ENCODE results near the gene CREB3.

The CREB3 gene

GRCh38 chr9:35759795-35760194, 27.3 kb downstream of the CREB3 start:
- peaks cover 65% of the 10 kb centered on the region for H3K79me2 ChIP-seq (ENCODE audit: low read length)

GRCh38 chr9:35760651-35761050, 28.2 kb downstream of the CREB3 start:
- TF ChIP-seq EZH2 (optimal IDR thresholded peaks at IDR 0.05; ENCODE audit: low read depth, low read length) (no peak), EZH2phosphoT487 (IDR thresholded peaks at IDR 0.05; ENCODE audit: low read length) (no peak), CTCF (IDR thresholded peaks at IDR 0.05; ENCODE audit: low read length) (no peak)
- H3K9me3 ChIP-seq (replicated peaks; ENCODE audit: insufficient read depth, low read length), result no peaks in the 10 kb centered on the region
- no peak overlapping the region for H3K4me2 ChIP-seq (ENCODE audit: low read depth, low read length)
- H3K9ac ChIP-seq (ENCODE audit: low read length), result no peak overlapping the region
- H3K4me3 ChIP-seq (ENCODE audit: low read length), result no peak overlapping the region
- H4K20me1 ChIP-seq (ENCODE audit: insufficient read depth, low read length), result no peaks in the 10 kb centered on the region
- H3K27ac ChIP-seq (ENCODE audit: low read length), result no peak overlapping the region
- H3K27me3 ChIP-seq (replicated peaks; ENCODE audit: insufficient read depth, low read length), result no peaks in the 10 kb centered on the region
- peaks cover 69% of the 10 kb centered on the region for H3K79me2 ChIP-seq (ENCODE audit: low read length)
- no peaks in the 10 kb centered on the region for H3K9me2 ChIP-seq (replicated peaks; ENCODE audit: insufficient read depth, low read length)
- no peak for DNase-seq
- H2AFZ ChIP-seq (ENCODE audit: low read length), result no peak overlapping the region
- peaks cover 13% of the 10 kb centered on the region; the same call in 1 of the 2 replicates for H3F3A ChIP-seq (ENCODE audit: insufficient read depth, low read length)
- H3K36me3 ChIP-seq (replicated peaks; ENCODE audit: insufficient read depth, low read length), result no peaks in the 10 kb centered on the region
- peaks cover 20% of the 10 kb centered on the region for H3K4me1 ChIP-seq (ENCODE audit: low read length)

More at GRCh38 chr9:35759795-35760194, 27.3 kb downstream of the CREB3 start:
- H3K27me3 ChIP-seq (replicated peaks; ENCODE audit: insufficient read depth, low read length), result no peaks in the 10 kb centered on the region
- peaks cover 13% of the 10 kb centered on the region; the same call in 1 of the 2 replicates for H3F3A ChIP-seq (ENCODE audit: insufficient read depth, low read length)
- no peak overlapping the region for H3K27ac ChIP-seq (ENCODE audit: low read length)
- H3K36me3 ChIP-seq (replicated peaks; ENCODE audit: insufficient read depth, low read length), result no peaks in the 10 kb centered on the region
- DNase-seq, result no peak
- peaks cover 20% of the 10 kb centered on the region for H3K4me1 ChIP-seq (ENCODE audit: low read length)
- no peak for TF ChIP-seq CTCF (IDR thresholded peaks at IDR 0.05; ENCODE audit: low read length)
- TF ChIP-seq EZH2 (optimal IDR thresholded peaks at IDR 0.05; ENCODE audit: low read depth, low read length), result no peak
- no peak for TF ChIP-seq EZH2phosphoT487 (IDR thresholded peaks at IDR 0.05; ENCODE audit: low read length)
- H2AFZ ChIP-seq (ENCODE audit: low read length), result no peak overlapping the region
- H3K4me2 ChIP-seq (ENCODE audit: low read depth, low read length), result no peak overlapping the region
- H3K9ac ChIP-seq (ENCODE audit: low read length), result no peak overlapping the region
- no peak overlapping the region for H3K4me3 ChIP-seq (ENCODE audit: low read length)
- no peaks in the 10 kb centered on the region for H3K9me2 ChIP-seq (replicated peaks; ENCODE audit: insufficient read depth, low read length)
- no peaks in the 10 kb centered on the region for H4K20me1 ChIP-seq (ENCODE audit: insufficient read depth, low read length)
- H3K9me3 ChIP-seq (replicated peaks; ENCODE audit: insufficient read depth, low read length), result no peaks in the 10 kb centered on the region

GRCh38 chr9:35763181-35763580, 30.7 kb downstream of the CREB3 start:
- no peaks in the 10 kb centered on the region for H4K20me1 ChIP-seq (ENCODE audit: insufficient read depth, low read length)
- no peak overlapping the region for H3K4me2 ChIP-seq (ENCODE audit: low read depth, low read length)
- H3K4me1 ChIP-seq (ENCODE audit: low read length), result peaks cover 10% of the 10 kb centered on the region; the same call in 1 of the 2 replicates
- no peaks in the 10 kb centered on the region for H3K9me3 ChIP-seq (replicated peaks; ENCODE audit: insufficient read depth, low read length)
- H2AFZ ChIP-seq (ENCODE audit: low read length), result no peak overlapping the region
- DNase-seq, result no peak
- H3K27ac ChIP-seq (ENCODE audit: low read length), result no peak overlapping the region
- H3K4me3 ChIP-seq (ENCODE audit: low read length), result no peak overlapping the region
- H3K27me3 ChIP-seq (replicated peaks; ENCODE audit: insufficient read depth, low read length), result no peaks in the 10 kb centered on the region
- H3K36me3 ChIP-seq (replicated peaks; ENCODE audit: insufficient read depth, low read length), result no peaks in the 10 kb centered on the region
- no peak overlapping the region for H3K9ac ChIP-seq (ENCODE audit: low read length)
- peaks cover 63% of the 10 kb centered on the region for H3K79me2 ChIP-seq (ENCODE audit: low read length)
- no peaks in the 10 kb centered on the region for H3K9me2 ChIP-seq (replicated peaks; ENCODE audit: insufficient read depth, low read length)
- no peak for TF ChIP-seq EZH2 (optimal IDR thresholded peaks at IDR 0.05; ENCODE audit: low read depth, low read length)
- no peak for TF ChIP-seq EZH2phosphoT487 (IDR thresholded peaks at IDR 0.05; ENCODE audit: low read length)
- TF ChIP-seq CTCF (IDR thresholded peaks at IDR 0.05; ENCODE audit: low read length), result no peak
- H3F3A ChIP-seq (ENCODE audit: insufficient read depth, low read length), result no peaks in the 10 kb centered on the region
